ENCODE measurements around the gene VWA5B1.

DNA sequence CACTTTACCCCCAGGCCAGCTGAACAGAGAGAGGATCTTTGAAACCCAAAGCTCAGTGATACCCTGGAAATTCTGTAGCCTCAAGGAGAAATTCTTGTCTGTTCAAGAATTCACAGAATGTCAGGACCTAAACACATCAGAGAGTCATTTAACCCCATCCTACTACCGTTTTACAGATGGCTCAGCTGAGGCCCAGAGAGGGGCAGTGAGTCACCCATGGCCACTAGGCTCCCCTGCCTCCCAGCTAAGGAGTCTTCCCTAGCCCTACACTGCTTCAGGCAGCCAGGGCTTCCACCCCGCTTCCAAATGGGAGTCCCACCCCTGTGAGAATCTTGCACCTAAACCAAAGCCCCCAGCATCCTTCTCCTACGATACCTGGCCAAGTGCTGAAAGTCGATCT lies 28.3 kb downstream of the VWA5B1 start:
- TF ChIP-seq, protein P1, sequence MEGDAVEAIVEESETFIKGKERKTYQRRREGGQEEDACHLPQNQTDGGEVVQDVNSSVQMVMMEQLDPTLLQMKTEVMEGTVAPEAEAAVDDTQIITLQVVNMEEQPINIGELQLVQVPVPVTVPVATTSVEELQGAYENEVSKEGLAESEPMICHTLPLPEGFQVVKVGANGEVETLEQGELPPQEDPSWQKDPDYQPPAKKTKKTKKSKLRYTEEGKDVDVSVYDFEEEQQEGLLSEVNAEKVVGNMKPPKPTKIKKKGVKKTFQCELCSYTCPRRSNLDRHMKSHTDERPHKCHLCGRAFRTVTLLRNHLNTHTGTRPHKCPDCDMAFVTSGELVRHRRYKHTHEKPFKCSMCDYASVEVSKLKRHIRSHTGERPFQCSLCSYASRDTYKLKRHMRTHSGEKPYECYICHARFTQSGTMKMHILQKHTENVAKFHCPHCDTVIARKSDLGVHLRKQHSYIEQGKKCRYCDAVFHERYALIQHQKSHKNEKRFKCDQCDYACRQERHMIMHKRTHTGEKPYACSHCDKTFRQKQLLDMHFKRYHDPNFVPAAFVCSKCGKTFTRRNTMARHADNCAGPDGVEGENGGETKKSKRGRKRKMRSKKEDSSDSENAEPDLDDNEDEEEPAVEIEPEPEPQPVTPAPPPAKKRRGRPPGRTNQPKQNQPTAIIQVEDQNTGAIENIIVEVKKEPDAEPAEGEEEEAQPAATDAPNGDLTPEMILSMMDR (optimal IDR thresholded peaks at IDR 0.05 in 1 of 3, IDR thresholded peaks at IDR 0.05 in 1 of 3, conservative IDR thresholded peaks at IDR 0.05 in 1 of 3; ENCODE audit: extremely low read depth in 1 of 3, insufficient read depth in 2 of 3, low read length in 3 of 3) = no peak
- no peak for TF ChIP-seq EZH2 (IDR thresholded peaks at IDR 0.05; ENCODE audit: low read length)

All from keratinocyte (primary cell).